Pons (tissue), 1 donor: ENCODE measurements around the gene LRRC59.
"Not testable (repeated sequence)": the region's sequence is repeated elsewhere in the genome, so short reads cannot be mapped to it uniquely, and the experiment has no call there.

Experiments used
- DNase-seq: peaks from one replicate; pipeline ENCODE4 v3.0.0-alpha.2; 2016; ENCODE audit warnings: low spot score

LRRC59 gene

DNA sequence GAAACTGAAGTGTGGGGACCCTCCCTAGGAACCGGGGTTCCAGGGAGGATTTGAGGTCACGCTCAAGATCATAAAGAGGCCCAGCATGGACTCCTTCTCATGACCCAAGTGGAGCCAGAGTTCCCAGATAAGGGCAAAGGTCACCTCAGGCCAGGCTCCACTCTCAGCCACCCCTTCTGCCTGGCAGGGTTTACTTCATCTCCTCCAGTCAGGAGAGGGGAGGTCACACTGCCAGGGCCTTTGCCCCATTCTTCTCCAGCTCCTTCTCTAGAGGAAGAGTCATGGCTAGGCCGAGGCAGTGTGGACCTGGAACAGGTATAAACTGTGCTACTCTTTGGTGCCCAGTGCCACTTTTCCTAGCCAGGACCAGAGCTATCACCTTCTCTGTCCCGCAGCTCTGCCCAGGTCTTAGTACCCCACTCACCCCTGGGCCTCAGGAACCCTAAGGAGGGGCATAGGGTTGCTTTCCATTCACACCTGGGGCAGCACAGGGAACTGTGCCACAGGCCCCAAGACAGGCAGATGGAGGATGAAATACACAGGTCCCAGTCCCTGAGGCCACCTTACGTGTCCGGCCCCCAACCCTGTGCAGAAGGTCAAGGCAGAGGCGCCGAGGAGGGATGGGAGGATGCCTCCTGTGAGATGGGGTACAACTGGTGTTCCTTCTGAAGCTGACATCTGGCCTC, 27.8 kb upstream of the LRRC59 start:
- no peak for DNase-seq

DNA sequence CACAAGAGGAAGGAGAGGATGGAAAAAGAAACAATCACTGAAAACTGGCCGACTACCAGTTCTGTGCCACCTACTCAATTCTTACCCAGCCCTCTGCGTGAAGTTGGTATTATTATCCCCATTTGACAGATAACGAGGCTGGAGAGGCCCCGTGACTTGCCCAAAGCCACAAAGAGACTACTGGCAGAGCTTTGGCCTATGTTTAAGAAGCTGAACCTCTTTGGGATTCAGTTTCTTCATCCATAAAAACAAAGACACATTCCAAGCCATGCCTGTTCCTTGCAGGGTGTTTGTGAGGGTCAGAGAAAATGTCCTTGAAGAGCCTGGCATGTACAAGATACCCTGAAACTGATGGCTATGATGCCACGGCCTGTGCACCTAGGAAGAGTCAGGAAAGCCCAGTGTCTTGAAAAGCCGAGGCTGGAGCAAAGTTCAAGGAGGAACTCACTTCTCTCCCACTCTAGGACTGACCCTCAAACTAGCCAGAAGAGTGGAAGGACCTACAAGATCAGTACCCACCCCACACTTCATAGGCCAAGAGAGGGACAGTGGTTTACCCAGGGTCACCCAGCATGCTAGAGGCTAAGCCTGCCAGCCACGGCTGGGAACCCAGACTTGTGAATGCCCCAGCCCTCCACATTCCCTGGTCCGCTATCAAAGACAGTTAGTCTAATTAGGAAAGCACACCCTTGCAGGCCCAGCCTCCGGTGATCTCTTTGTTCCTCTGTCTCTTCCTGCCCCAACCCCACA, 27.1 kb upstream of the LRRC59 start:
- peak; percentile 1 for DNase-seq

DNA sequence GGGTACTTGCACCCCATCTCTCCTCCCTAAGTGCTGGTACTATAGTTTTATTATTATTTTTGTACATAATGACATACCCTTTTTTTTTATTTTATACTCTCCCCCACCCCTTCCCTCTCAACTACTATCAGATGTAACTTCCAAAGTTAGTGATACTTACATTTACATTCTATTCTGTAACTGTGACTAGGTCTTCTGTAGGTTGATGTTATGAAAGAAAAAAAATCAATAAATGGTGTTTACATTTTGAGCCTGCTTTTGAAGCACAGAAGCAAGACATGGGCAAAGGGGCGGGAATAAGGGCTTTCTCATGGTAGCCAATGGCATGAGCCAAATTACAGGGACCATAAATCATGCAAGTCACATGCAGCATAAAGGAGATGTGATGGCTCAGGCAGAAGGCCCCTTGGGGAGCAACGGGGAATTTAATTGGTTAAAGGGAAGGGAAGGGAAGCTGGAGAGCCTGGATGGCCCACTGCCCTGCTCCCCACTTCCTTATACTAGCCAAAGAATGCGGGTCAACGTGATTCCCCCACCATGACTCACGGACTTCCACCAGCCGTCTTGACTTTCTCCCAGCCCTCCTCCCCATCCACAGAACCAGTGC, 26.3 kb upstream of the LRRC59 start:
- peak; percentile 7 for DNase-seq

DNA sequence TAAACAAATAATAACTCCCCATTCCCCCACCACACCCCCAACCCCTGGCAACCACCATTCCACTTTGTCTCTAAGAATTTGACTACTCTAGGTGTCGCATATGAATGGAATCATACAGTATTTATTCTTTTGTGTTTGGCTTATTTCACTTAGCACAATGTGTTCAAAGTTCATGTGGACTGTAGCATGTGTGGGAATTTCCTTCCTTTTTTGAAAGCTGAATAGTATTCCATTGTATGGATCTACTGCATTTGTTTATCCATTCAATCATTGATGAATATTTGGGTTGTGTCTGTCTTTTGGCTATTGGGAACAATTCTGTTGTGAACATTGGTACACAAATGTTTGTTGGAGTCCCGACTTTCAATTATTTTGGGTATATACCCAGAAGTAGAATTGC, 25.4 kb upstream of the LRRC59 start:
- DNase-seq: no peak

DNA sequence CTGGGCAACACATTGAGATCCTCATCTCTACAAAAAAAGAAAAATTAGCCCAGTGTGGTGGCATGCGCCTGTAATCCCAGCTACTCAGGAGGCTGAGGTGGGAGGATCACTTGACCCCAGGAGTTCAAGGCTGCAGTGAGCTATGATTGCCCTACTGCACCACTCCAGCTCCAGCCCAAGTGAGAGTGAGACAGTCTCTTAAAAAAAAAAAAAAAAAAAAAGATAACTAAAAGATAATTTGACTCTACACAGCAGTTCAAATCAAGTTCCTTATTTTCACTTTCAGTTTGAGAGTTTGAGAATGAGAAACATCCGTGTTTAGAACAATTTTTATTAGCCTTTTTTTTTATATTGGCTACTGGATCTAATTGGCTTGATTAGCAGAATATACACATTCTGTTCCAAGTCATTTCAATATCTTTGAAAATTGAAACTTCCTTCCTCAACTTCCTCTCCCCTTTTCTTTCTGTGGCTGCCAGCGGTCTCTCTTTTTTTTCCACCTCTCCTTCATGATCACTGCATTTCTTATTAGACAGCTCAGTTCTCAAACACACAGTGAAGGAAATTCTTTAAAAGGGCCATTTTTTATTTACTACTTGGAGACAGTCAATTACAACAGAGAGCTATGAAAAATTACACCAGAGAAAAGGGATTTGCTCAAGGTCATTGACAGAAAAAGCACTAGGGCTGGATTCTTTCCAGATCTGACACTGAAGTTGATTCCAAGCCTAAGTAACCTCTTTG, 24.2 kb upstream of the LRRC59 start:
- DNase-seq: peak; percentile 52

DNA sequence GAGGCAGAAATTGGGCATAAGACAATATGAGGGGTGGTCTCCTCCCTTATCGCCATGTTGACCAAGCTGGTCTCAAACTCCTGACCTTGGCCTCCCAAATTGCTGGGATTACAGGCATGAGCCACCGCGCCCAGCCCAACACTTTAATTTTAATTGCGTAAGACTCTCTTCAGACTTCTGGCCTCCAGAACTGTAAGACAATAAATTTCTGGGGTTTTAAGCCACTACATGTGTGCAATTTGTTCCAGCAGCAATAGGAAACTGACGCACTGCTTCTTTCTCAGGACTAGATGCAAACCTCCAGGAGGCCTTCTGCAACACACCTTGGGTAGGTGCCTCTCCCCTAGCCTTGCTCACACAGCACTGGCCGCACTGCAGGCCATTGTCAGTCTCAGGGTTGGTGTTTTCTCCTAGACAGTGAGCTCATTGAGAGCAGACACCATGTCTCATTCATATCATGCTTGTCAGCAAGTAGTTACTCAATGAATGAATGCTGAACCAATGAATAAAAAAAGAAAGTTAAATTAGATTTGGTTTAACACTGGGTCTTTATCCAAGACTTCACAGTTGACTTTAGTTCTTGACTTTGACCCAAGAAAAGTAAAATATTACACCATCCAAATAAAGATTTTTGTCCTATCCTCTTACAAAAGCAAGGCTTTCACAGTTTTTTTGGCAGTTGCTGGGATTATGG, 23.2 kb upstream of the LRRC59 start:
- no peak for DNase-seq

DNA sequence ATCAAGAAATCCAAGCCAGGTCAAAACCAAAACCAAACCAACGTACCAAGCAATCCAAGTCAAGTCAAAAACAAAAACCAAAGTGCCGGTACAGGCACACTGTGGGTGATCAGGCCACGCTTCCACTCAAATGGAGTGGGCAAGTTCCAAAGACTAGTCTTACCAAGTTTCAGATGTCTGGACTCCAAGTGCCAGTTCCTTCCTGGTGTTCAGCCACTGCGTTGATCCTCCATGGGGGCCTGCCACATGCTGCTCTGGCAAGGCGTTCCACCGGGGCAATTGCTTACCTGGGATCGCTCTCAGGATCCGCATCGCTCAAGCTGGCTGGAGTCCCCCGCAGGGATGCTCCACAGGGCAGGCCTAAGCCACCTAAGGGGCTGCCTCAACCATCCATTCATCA, 22.3 kb upstream of the LRRC59 start:
- not testable (repeated sequence) for DNase-seq

DNA sequence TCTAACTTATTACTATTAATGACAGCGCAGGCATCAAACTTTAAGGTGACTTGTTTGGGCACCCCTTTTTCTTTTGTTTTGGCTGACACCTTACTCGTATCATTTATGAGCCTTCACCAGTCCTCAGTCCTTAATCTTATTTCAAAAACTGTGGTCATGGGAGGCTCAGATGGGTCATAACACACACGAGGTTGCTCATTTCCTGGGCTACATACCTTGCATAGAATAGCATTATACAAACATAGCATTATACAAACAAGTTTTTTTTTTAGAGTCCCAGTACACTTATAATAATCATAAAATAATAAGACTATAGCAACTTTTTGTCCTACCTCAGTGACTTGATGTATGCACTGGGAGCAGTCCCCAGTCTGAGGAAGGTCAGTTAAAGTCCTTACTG, 17.5 kb upstream of the LRRC59 start:
- no peak for DNase-seq

DNA sequence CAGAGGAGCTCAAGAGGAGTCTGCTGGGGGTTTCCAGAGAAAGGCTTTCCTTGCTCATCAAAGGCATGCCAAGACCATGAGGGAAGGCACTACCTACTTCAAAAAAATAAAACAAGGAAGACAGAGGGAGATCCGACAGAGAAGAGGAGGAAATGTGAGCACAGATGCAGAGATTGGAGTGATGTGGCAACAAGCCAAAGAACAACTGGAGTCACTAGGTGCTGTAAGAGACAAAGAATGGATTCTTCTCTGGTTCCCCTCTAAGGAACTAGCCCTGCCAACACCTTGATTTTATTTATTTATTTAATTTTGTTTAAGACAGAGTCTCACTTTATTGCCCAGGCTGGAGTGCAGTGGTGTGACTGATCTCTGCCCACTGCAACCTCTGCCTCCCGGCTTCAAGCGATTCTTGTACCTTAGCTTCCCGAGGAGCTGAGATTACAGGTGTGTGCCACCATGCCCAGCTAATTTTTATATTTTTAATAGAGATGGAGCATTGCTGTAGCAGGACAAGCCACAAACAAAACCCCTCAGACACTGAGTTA, 14.9 kb upstream of the LRRC59 start:
- DNase-seq: no peak

DNA sequence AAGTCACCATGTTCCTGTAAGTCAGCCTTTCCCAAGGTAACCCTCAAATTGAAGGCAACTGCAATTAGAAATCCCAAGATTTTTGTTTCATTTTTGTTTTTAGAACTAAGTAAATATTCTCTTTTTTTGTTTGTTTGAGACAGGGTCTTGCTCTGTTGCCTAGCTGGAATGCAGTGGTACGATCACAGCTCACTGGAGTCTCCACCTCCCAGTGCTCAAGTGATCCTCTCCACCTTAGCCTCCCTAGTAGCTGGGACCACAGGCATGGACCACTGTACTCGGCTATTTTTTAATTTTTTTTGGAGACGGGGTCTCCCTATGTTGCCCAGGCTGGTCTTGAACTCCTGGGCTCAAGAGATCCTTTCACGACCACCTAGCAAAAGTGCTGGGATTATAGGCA, 10.6 kb upstream of the LRRC59 start:
- DNase-seq: no peak

DNA sequence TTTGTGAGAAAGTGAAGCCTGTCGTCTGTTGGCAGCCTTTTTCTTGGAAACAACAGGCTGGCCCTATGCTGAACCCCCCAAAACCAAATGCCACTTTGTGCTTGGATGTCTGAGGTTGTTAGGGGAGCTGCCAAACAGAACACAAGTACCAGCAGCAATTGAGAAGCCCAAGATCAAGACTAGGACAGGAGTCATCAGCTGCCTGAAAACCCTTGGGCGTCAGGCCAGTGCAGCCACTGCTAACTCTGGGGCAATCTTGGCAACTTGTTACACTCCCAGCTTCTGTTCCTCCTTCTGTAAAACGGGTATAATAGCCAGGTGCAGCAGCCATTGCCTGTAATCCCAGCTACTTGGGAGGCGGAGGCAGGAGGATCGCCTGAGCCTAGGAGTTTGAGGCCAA, 9.3 kb upstream of the LRRC59 start:
- no peak for DNase-seq

DNA sequence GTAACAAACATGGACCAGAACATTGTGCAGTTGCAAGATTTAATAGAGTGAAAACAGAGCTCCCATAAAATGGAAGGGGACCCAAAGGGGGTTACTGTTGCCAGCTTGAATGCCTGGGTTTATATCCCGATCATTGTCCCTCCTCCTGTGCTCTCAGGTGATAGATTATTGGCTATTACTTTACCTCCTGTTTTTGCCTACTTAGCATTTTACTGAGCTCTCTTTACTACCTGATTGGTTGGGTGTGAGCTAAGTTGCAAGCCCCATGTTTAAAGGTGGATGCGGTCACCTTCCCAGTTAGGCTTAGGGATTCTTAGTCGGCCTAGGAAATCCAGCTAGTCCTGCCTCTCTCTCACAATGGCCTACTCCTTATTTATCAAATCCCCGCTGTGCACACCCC, 8.0 kb upstream of the LRRC59 start:
- not testable (repeated sequence) for DNase-seq

DNA sequence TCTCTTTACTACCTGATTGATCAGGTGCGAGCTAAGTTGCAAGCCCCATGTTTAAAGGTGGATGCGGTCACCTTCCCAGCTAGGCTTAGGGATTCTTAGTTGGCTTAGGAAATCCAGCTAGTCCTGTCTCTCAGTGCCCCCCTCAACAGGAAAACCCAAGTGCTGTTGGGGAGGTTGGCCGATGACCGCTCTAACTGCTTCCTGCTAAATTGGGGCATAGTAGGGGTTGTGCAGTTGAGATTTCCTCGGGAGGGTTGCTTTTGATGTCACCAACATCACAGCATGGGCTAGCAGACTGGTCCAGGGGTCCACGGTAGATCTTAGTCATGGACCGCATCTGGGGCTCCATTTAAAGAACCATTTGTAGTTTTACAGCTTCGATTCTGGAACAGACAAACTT, 2.3 kb upstream of the LRRC59 start:
- DNase-seq: not testable (repeated sequence)

DNA sequence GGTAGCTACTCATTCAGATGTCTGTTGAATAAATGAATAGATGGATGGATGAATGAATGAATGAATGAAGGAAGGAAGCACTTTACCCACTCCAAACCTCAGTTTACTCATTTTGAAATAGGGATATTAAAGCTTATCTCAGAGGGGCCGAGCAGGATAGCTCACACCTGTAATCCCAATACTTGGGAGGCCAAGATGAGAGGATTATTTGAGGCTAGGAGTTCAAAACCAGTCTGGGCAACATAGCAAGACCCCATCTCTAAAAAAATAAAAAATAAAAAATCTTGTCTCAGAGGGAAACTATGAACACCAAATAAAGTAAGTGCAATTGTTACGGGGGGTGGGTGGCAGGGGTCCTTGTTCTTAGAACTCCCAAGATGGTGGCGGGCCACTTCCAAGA, 1.3 kb upstream of the LRRC59 start:
- DNase-seq: not testable (repeated sequence)

DNA sequence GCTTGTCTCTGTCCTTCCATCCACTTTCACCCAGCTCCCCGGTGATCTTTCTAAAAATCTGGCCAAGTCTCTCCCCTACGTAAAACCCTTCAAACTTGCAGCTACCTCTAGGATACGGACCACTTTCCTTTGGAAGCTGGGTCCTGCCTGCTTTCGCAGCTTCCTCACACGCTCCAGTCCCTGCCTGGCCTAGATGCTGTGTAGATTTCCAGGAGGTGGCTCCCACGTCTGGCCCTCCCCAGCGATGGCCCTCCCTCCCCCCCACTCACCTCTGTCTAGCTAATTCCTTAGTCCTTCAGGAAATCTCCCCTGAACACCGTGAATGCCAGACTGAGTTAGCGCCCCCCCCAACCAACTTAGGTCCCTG, 579 bp upstream of the LRRC59 start:
- DNase-seq: no peak

DNA sequence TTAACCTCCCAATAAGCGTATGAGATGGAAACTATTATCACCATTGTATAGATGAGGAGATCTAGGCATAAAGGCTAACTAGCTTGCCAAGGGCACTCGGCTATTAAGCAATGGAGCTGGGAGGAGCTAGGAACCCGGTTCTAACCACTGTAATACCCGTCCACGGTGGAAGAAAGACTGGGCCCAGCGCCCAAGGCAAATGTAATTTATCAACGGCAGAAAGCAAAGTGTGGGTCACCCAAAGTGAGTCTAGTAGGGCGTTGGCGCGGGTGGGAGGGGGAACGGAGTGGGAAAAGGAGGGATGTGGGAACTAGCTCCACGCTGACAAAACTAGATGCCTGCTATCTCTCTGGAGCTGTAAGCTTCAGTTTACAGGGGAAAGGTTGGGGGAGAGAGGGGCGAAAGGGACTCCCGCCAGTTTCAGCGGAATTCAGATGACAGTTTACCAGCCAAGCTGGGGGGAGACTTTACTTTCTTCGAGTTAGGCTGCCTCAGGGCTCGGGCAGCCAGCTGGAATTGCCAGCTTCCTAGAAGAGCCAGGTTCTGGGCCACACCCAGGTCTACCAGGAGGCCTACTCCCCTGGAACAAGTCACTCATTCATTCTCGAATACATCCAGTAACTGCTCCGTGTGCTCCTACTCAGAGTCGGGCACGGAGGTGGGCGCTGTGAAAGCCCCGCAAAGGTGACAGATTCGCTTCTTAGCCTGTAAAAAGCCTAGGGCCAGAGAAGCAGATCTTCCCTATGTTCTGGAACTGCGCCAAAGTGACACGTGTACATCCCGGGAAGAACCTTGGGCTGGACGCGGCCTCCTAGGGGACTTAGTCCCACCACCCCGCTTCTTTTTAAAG, 837 bp downstream of the LRRC59 start:
- no peak for DNase-seq

DNA sequence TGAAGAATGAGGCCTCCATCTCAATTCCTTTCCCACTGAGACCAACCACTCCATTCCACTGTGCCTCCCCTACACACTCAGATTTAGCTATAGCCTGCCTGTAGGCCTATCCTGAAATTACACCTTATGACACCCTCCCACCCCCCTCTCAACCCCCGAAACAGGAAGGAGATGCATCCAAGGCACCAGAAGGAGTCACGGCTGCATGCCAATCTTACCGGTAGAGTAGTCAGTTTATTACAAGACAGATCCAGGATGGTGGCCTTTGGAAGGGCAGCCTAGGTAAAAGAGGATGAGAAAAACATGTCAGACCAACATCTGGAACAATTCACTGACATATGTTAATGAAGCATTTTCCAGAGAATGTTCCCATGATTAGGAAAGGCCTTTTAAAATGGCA, 2.6 kb downstream of the LRRC59 start:
- no peak for DNase-seq

DNA sequence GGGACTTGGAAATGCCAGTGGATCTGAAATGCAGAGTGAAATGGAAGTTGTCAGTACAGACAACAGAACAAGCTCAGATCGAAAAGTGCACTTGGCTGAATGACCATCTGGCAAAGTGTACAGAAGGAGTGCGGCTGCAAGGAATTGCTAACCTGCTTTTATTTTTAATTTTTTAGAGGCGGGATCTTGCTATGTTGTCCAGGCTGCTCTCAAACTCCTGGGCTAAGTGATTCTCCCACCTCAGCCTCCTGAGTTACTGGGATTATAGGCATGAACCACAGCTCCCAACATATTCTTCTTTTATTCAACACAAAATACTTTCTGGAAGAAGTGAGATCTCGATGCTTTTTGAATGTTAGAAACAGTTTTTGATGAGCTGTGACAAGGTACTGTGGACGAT, 3.6 kb downstream of the LRRC59 start:
- DNase-seq: no peak

DNA sequence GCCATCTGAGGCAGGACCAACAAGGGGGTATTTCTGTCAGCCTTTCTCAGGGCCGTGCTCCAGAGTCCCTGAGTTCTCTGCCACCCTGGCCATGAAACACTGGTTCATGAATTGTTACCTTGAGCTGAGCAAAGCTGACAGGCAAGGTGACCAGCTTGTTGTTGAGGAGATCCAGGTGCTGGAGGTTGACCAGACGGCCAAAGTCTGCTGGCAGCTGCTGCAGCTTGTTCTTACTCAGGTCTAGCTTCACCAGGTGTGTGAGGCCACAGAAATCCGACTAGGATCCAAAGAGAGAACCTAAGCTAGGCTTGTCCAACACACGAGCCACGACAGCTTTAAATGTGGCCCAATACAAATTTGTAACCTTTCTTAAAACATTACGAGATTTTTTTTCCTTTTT, 4.7 kb downstream of the LRRC59 start:
- DNase-seq: no peak

DNA sequence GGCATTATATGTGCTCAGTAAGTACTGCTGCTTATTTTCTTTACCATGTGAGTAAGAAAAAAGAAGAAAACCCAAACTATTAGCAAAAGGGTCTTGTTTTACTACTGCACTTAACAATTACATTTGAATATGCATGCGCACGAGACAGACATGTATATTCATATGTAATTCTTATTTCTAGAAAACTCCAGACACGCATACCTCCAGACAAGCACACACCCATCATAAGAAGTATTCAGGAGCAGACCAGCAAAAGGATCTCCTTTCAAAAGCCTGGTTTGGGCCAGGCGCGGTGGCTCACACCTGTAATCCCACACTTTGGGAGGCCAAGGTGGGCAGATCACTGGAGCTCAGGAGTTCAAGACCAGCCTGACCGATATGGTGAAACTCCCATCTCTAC, 7.8 kb downstream of the LRRC59 start:
- no peak for DNase-seq

DNA sequence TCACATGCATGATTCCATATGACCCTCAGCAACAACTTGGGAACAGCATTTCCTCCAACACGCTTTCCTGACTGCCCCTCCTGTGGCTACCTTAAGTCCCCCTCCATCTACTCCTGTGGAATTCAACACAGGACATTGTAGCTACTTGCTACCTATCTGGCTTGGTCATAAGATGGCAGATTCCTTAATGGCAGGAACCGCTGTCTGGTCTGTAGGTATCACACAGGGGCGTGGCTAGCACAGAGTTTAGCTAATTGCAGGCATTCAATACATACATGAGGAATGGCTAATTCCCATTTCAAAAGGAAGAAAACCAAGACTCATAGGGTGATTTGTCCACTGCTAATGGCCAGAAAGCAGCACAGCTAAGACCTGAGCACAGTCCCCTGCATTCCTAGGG, 8.6 kb downstream of the LRRC59 start:
- no peak for DNase-seq
